ENCODE results near the gene MALSU1.

DNA sequence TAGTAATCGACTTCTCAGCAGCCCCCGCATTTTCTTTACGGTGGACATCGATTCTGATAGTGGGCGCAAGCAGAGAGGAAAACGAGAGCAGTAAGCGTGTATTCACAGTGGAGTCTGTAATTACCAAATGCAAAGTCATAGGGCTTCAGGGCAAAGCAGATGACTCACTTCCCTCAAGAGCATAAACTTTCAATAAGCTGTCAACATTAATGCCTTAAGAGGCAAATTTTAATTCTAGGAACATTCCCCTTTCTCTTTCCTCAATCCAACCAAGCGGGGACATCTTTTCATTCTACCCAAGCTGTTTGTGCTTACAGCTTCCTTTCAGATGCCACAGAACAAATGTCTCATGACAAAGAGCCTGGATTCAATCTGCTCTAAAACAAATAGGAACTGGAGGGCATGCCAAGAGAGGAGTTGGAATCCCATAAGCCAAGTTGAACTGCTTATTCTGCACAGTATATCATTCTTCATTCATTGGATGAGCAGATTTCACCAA lies 48.6 kb downstream of the MALSU1 start:
- no peak for TF ChIP-seq CTCF (IDR thresholded peaks at IDR 0.05; ENCODE audit: low read depth, low read length)
- no peak for TF ChIP-seq EZH2phosphoT487 (IDR thresholded peaks at IDR 0.05; ENCODE audit: low read depth)

Measured in OCI-LY3 (cell line).